Measurements from ENCODE around the gene NUDT8.
A peak's percentile ranks its signal among the peaks of the same experiment; 100 is the strongest.
"Not testable (repeated sequence)": the region's sequence is repeated elsewhere in the genome, so short reads cannot be mapped to it uniquely, and the experiment has no call there.

NUDT8 gene

DNA sequence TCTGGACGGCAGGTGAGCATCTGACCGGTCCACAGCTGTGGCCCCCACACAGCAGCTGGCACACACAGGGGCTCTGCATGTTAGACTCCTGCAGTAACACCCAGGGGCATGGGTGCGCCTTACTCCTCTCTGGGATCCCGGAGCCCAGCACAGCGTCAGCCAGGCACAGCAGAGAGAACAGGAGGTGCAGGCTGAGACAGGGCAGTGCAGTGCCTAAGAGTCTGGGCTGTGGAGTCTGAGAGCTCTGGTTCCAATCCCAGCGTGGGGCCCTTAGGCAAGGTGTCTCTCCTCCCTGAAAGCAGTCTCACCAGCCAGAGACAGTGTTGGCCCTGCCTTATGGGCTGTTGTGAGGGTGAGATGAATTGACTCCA, 2.3 kb downstream of the NUDT8 start:
- DNase-seq: no peak

GRCh38 chr11:67626970-67627369, 2.8 kb downstream of the NUDT8 start:
- DNase-seq: no peak

- not testable (repeated sequence) for DNase-seq
Measured at GRCh38 chr11:67626131-67626833, 3.5 kb downstream of the NUDT8 start.

DNA sequence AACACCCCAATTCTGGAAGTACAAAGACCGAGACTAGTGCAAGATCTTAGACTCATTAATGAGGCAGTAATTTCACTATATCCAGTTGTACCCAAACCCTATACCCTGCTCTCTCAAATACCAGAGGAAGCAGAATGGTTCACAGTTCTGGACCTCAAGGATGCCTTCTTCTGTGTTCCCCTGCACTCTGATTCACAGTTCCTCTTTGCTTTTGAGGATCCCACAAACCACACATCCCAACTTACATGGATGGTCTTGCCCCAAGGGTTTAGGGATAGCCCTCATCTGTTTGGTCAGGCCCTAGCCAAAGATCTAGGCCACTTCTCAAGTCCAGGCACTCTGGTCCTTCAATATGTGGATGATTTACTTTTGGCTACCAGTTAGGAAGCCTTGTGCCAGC, 5.9 kb downstream of the NUDT8 start:
- DNase-seq: not testable (repeated sequence)

DNA sequence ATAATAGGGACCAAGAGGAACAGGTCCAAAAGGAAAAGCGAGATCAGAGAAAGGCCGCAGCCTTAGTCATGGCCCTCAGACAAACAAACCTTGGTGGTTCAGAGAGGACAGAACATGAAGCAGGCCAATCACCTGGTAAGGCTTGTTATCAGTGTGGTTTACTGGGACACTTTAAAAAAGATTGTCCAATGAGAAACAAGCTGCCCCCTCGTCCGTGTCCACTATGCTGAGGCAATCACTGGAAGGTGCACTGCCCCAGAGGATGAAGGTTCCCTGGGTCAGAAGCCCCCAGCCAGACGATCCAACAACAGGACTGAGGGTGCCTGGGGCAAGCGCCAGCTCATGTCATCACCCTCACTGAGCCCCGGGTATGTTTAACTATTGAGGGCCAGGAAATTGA, 6.8 kb downstream of the NUDT8 start:
- DNase-seq: not testable (repeated sequence)

DNA sequence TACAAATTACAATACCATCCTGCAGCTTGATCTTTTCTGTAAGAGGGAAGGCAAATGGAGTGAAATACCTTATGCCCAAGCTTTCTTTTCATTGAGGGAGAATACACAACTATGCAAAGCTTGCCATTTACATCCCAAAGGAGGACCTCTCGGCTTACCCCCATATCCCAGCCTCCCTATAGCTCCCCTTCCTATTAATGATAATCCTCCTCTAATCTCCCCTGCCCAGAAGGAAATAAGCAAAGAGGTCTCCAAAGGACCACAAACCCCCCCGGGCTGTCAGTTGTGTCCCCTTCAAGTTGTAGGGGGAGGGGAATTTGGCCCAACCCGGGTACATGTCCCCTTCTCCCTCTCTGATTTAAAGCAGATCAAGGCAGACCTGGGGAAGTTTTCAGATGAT, 7.8 kb downstream of the NUDT8 start:
- not testable (repeated sequence) for DNase-seq

GRCh38 chr11:67620621-67621020, 9.1 kb downstream of the NUDT8 start:
- DNase-seq: not testable (repeated sequence)

DNA sequence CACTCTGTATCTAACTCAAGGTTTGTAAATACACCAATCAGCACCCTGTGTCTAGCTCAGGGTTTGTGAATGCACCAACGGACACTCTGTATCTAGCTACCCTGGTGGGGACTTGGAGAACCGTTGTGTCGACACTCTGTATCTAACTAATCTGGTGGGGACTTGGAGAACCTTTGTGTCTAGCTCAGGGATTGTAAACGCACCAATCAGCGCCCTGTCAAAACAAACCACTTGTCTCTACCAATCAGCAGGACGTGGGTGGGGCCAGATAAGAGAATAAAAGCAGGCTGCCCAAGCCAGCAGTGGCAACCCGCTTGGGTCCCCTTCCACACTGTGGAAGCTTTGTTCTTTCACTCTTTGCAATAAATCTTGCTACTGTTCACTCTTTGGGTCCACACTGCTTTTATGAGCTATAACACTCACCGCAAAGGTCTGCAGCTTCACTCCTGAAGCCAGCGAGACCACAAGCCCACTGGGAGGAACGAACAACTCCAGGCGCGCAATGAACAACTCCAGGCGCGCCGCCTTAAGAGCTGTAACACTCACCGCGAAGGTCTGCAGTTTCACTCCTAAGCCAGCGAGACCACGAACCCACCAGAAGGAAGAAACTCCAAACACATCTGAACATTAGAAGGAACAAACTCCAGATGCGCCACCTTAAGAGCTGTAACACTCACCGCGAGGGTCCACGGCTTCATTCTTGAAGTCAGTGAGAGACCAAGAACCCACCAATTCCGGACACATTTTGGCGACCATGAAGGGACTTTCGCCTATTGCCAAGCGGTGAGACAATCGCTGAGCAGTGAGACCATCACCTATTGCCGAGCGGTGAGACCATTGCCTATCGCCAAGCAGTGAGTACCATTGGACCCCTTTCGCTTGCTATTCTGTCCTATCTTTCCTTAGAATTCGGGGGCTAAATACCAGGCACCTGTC, 9.8 kb downstream of the NUDT8 start:
- DNase-seq: not testable (repeated sequence)

DNA sequence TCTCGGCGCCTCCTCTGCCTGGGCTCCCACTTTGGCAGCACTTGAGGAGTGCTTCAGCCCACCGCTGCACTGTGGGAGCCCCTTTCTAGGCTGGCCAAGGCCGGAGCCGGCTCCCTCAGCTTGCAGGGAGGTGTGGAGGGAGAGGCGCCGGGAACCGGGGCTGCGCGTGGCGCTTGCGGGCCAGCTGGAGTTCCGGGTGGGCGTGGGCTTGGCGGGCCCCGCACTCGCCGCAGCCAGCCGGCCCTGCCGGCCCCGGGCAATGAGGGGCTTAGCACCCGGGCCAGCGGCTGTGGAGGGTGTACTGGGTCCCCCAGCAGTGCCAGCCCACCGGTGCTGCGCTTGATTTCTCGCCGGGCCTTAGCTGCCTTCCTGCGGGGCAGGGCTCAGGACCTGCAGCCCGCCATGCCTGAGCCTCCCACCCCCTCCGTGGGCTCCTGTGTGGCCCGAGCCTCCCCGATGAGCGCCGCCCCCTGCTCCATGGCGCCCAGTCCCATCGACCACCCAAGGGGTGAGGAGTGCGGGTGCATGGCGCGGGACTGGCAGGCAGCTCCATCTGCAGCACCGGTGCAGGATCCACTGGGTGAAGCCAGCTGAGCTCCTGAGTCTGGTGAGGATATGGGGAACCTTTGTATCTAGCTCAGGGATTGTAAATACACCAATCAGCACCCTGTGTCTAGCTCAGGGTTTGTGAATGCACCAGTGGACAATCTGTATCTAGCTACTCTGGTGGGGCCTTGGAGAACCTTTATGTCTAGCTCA, 10.7 kb downstream of the NUDT8 start:
- not testable (repeated sequence) for DNase-seq

- no peak for DNase-seq
Measured at GRCh38 chr11:67617243-67617953, 12.3 kb downstream of the NUDT8 start.

GRCh38 chr11:67616431-67617242, 13.1 kb downstream of the NUDT8 start:
- no peak for DNase-seq

DNA sequence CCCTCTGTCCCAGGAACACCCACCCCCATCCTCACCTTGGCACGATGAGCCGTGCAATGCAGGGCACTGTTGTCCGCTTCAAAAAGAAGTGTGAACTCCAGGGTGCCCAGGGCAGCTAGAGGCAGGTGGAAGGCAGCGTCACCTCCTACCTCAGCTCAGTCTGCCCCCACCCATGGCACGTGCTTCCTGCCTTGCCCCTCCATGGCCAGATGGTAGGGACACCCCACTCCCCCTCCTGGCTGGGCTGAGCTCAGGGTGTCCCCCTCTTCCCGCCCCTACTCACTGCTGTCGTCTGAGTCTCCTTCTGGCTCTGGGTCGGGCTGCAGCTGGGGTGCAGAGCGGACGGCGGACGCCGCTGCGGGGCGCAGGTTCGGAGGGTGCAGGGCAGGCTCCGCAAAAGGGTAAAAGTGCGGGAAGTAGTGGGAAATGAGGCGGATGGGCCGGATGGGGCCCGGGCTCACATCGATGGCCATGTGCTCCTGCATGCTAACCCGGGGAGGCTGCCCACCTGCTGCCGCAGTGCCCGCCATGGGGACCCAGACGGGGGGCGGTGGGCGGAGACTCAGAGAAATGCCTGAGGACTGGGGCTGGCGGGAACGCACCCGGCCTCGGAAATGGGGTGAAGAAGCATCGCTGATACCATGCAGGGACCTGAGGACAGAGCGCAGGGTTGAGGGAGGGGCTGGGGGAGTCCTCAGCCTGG, 13.9 kb downstream of the NUDT8 start:
- DNase-seq: no peak

DNA sequence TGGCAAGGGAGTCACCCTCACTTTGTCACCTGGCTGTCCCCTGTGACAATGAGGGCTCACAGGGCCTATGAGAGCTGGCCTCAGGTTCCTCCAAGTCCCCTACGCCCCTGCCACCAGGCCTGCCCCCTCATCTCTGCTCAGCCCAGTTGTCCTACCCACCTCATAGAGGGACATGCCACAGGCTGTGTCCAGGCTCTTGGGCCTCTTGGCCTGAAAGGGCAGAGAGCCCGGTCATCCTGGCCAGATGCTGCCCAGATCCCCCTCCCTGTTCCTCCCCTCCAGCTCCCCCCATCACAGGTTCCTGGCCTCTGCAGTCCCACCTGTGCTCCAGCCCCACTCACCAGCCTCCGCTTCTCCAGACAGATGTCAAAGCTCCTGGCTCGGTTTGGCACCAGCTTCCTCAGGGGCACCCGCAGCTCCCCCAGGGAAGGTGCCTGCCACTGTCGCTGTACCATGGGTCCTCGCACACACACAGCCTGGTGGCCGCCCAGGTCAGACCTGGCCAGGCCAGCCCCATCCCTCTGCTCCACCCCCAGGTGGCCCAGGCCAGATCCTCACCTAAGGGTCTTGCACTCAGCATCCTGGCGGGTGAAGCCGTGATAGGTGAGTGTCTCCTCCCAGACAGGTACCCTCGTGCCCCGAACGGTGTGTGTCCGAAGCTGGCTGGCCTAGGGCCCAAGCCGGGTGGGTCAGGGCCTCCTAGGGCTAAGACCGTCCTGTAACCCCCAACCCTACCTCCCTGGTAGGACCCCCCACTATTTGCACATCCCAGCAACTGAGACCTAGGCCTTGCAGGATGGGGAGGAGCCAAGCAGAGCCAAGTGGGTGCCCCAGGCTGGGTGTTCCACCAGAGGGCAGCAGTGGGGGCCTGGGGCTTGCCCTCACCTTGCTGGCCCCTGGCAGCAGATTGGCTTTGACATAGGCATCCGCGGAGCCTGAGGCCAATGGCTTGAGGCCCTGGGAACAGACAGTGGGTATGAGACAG, 14.7 kb downstream of the NUDT8 start:
- peak; percentile 10 for DNase-seq

GRCh38 chr11:67613960-67614715, 15.6 kb downstream of the NUDT8 start:
- peak; percentile 78 for DNase-seq

- no peak for DNase-seq
Measured at GRCh38 chr11:67613313-67613959, 16.3 kb downstream of the NUDT8 start.

GRCh38 chr11:67612751-67613150, 17.0 kb downstream of the NUDT8 start:
- no peak for DNase-seq

DNA sequence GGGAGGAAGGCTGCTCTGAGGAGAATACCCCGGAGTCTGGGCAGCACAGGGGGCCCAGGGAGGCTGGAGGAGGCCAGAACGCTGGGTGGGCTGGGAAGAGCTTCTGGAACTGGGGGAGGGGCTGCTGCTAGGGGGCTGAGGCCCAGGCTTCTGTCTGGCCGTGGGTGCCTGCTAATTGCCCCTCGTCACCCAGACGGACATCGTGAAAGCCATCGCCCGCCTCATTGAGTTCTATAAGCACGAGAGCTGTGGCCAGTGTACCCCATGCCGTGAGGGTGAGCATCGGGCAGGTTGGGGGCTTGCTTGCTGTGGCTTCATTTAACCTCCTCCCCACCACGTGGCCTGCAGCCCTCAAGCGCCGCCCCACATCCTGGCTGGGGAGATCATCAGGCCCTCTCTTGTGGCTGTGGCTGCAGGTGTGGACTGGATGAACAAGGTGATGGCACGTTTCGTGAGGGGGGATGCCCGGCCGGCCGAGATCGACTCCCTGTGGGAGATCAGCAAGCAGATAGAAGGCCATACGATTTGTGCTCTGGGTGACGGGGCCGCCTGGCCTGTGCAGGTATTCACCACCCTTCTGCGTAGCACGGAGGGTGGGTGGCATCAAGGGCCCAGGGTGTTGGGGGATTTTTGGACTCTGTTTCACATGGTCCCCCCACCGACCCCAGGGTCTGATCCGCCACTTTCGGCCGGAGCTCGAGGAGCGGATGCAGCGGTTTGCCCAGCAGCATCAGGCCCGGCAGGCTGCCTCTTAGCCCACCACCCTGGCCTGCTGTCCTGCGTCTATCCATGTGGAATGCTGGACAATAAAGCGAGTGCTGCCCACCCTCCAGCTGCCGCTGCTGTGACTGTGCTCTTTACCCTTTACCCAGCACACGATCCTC, 17.8 kb downstream of the NUDT8 start:
- DNase-seq: no peak
